NCI-H1436 (cell line): ENCODE results near the gene PTPN20.

Experiments used
- DNase-seq: peaks from one replicate; lab custom pipeline; 2025; lab: John Stamatoyannopoulos, UW

Gene PTPN20

DNA sequence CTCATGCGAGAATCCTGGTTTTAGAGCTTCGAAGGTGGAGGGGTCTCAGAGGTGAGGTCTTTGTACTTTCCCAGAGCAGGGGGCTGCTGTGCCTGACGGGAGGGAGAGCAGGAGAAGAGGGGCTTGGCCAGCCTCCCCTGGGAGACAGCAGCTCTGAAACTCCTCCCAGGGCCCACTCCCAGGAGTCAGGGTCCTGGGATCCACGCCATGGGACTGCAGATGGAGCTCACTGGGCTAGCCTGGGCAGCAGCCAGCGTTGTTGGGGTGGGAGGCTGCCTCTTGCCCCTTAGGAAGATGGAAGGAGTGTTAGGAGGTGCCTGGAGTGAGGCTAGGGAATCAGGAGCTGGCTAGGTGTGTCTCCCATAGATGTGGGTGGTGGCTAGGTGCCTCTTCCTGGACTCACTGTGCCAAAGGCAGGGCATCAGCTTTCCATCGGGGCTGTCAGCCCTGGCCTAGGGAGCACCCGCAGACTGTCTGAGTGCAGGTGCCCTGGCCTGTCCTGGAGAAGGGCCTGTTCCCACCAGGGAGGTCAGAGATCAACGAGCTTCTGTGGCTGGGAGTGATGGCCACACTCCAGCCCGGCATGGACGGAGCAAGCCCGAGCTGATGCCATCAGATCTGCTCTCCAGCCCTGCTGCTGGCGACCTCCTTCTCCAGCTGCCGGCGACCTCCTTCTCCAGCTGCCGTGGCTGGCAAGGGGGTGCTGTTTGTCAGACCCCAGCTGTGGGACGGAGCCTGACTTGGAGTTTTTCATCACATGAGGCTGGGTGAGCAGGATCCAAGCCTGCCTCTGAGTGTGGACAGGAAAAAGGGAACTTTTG is 111.3 kb downstream of the PTPN20 start:
- DNase-seq = no peak

DNA sequence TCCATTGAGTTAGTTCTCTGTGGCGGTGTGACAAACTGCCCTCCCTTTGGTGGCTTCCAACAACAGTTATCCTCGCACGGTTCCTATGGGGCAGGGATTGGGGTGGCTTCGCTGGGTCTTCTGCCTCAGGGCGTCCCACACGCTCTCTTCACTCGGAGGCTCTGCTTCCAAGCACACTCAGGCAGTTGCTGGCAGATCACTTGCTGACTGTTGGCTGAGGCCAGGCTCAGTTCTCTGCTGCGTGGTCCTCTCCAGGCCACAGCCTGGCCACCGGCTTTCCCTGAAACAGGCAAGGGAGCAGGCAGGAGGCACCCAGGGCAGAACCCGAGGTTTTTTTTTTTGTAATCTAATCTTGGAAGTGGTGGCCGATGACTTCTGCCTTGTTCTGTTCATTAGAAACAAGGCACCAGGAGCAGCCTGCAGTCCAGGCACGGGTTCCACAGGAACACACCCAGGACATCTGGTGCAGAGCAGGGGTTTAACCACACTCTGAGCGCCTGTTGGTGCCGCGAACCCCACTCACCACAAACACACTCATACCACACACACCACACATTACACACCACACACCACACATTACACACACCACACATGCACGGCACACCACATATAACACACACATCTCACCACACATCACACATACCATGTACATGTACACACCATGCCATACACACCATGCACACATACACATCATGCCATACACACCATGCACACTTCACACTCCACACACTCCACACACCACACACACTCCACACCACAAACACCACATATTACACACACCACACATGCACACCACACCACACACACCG is 112.2 kb downstream of the PTPN20 start:
- DNase-seq = no peak

DNA sequence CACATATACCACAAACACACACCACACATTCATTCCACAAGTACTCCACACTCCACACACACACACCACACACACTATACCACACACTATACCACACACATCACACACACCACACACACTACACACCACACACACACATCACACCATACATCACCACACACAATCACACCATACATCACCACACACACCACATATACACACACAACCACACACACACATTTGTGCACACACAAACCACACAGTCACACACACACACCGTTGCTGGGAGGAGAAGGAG is 112.8 kb downstream of the PTPN20 start:
- no peak for DNase-seq

DNA sequence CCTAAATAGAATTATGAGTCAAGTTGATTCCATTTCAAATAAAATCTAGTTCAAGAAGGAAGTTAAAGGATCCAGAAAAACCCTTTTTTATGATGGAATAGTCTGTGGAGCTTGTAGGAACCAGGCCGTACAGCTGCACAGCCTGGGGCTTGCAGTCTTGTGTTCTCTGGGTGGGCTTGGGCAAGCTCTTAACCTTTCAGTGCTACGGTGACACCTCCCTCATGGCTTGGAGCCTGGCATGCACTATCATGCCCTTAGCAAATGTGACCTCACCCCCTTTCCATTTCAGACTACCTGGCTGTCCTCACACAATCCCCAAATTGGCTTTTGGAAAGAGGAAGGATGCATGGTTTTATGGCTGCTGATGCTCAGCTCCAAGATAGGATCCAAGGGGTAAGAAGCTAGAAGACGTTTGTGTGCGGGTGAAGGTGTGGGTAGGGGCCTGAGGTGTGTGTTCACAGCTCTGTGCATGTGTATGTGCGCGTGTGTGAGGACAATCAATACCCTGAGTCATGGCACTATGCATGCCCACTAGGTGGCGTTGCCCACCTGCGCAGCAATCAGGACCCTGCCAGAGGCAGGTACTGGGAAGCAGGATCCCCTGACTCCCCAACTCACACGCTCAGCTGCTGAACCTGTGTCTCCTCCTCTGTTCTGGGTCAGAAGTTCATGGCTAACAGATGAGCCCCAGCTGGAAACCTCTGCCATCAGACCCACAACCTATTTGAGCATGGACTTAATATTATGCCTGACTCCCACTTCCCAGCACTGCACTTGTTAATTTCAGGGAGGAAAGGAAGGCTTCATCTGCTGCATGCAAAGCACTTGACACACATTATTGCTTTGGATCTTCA is 113.4 kb downstream of the PTPN20 start:
- peak; percentile 43 for DNase-seq

DNA sequence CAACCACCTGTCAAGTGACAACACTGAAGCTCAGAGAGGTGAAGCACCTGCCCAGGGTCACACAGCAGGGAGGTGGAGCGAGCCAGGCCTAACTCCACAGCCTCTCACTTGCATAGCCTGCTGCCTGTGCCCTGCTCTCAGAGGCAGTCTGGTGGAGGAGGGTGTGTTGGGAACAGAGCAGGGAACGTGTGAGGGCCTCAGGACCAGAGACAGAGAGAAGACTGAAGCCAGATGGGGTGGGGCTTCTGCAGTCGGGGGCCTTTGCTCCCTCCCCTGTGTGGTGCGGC is 114.0 kb downstream of the PTPN20 start:
- no peak for DNase-seq

DNA sequence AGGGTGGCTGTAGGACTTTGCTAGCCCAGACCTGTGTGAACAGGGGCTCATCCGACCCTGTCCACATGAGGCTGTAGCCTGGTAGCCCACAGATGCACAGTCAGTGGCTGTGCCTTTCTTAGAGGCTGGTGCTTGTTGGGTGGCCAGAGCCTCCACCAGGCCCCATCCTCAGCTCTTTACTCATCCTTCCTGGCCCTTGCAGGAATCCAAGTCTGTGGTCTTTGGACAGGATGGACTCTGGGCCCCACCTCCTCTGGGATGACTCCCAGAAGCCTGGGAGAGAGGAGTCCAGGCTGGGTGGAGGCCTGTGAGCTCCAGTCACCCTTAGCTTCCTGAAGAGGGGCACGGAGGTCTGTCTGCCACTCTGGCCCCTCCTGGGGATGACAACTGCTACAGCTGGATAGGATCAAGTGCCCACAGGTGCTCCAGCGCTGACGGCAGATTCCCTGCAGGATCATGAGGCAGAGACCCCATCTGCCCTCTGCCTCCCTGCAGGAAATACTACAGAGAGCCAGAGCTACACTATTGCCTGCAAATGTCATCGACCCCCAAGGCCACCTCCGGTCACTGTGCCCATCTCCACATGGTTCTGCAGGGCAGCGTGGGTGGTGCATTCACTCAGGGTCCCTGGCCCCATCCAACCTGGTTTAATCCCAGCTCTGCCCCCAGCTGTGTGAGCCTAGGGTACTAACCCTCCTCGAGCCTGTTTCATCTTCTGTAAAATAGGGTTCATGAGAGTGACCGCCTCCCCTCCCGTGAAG is 114.5 kb downstream of the PTPN20 start:
- DNase-seq = no peak

DNA sequence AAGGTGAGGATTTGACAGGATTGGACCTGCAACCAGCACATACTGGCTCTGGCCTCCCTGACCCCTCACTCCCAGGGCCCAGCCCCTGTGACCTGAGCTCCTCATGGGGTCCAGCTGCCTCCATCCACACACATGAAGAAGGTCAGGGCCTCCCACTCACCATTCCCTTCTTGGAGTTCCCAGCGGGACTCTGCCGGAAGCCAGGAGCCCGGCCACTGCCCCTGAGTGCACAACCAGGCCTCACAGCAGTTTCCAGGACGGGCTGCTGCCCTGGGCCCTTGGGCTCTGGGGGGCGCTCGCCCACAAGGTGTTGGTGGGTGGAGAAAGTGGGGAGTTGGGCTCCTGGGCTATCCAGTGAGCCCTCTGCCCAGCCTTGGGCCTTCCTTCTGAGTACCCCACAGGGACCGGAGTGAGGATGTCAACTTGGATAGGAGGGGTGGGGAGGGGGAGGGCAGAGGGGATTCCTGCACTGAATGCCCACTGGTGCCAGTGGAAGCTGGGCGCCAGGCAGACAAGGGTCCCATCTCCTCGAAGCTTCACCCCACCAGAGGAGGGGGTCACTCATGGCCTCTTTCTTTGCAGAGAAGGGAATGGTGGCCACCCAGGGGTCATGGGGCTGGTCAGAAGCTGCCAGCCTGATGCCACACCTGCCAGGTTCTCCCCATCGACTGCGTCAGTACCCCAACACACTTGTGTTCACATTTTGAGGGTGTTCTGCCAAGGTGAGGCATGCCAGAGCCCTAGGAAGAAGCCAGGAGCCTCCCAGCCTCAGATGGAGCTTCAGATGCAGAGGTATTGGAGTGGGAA is 115.3 kb downstream of the PTPN20 start:
- no peak for DNase-seq

DNA sequence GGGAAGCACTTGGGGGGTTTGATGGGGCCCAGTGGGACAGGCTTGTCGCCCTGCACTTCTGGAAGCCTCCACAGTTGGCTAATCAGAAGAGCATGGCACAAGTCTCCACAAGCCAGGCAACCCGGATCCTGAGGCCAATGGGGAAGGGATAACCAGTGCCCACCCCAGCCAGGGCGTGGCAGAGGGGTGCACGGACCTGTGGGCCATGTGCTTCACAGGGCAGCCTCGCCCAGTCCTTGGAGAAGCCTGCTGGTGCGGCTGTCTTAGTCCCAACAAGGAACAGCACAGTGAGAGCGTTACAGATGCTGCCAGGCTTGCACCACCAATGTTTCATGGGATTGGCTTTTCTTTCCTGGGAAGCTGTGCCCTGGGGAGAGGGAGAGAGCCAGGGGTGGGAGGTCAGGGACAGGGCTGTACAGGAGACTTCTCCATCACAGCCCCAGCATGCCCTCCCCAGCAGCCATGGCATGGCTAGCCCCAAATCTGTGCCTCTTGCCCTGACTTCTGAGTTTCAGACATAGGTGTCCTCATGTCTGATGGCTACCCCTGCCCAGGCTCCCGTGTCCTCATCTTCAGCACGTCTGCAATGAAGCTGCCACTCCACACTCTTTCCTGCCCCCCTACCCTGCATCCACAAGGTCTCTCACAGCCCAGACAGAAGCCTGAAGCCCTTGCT is 116.0 kb downstream of the PTPN20 start:
- DNase-seq = no peak

DNA sequence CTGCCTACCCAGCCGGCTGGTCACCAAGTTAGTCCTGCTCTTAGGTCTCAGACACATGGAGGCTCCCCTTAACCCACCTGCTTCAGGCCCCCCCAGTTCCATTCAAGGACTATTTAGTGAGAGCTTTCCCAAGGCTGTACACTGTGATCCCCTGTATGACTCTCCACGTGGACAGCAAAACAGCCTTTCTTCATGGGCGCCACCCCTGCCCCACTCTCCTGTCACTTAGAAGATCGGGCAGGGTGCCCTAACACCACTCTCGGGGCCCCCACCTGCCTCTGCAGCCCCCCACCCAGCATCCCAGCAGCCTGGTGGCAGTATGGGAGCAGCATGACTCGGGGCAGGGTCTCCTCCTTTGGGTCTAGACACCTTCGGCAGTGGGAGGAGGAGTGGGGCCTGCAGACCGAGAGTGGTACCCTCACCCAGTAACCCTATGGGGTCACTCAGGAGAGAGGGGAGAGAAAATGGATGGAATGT is 116.6 kb downstream of the PTPN20 start:
- DNase-seq = no peak

DNA sequence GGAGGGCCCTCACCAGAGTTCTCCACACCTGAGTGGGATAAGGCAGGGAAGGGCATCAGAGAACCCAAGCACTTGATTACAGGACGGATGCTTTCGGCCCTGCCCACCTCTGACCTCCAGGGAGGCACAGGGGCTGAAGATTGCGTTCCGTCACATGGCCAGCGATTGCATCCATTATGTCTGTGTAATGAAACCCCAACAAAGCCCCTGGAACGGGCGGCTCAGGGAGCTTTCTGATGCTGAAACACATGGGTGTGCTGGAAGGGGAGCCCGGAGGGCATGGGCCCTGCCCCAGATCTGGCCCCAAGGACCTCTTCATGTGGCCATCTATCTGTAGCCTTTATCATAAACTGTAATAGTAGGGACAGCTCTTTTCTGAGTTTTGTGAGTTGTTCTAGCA is 117.2 kb downstream of the PTPN20 start:
- DNase-seq = no peak

DNA sequence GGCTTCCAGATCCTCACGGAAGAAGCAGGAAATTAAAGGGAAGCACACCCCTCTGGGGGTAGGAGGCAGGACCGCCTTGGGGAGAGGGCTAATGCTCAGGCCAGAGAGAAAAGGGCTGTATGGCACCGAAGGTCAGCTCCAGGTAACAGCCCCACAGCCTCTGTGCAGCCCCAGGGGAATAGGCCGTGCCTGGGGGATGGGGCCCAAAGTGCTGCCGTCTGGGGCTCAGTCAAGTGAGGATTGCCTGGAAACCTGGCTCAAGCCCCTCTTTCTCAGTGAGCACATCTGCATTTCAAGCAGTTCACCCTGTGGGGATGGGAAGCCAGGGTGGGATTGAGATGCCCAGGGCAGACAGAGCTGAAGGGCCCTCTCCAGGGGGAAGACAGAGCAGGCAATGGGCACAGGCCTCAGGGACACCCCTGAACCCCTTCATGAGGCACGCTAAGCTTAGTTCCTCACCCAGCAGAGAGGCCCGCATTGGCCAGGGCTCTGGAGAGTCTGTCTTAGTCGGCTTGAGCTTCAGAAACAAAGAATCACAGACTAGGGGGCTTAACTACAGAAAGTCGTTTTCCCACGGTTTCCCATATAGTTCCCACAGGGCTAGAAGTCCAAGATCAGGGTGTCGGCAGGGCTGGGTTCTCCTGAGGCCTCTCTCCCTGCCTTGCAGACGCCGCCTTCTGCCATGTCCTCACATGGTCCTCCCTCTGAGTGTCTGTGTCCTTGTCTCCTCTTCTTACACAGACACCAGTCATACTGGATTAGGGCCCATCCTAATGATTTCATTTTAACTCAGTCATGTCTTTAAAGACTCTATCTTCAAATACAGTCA is 118.2 kb downstream of the PTPN20 start:
- no peak for DNase-seq

DNA sequence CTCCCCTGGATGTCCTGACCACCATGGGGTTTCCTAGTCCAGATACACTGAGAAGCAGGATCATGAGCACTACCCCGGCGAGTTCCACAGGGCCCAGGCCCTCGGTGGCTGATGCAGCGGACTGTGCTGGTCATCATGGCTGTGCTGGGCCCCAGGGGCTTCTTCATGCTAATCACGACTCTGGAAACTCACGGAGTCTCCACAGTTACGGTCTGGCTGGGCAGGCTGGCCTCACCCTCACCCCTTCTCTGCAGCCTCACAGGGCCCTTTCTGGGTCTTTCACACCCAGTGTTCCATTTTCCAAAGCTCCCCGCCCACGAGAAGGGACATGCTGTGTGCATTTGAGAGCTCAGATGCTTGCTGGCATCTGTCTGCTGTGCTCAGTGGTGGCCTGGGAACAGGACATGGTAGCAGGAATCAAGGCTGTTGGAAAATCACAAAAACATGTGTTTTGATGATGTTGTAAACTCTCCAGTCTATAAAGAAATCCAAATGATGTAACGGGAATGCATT is 119.0 kb downstream of the PTPN20 start:
- no peak for DNase-seq

DNA sequence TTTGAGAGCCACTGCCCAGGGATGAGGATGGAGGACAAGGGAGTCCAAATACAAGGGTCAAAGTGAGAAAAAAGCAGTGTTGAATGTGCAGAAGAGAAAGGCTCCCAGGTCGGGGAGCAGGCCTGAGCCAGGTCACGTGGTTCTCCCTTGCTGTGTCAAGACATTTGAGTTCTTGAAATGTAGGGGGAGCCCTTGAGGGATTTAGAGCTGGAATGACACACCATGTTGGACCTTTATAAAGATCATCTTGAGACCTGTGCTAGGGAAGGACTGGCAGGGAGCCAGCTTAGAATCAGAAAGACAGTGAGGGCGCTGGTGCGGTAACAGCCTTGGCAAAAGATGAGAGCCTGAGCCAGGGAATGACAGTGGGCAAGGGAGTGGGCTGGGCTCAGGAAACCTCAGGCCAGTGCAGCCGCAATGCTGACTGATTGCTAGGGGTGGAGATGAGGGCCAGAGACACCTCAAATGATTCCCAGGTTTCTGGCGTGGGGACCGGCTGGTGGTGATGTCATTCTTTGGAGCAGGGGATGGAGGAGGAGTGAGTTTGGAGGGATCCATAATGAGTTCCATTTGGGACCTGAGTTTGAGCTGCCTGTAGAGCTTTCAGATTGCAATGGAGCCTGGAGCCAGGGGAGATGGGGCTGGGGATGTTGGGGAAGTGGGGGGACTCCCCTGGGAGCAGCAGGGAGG is 120.1 kb downstream of the PTPN20 start:
- DNase-seq = no peak

DNA sequence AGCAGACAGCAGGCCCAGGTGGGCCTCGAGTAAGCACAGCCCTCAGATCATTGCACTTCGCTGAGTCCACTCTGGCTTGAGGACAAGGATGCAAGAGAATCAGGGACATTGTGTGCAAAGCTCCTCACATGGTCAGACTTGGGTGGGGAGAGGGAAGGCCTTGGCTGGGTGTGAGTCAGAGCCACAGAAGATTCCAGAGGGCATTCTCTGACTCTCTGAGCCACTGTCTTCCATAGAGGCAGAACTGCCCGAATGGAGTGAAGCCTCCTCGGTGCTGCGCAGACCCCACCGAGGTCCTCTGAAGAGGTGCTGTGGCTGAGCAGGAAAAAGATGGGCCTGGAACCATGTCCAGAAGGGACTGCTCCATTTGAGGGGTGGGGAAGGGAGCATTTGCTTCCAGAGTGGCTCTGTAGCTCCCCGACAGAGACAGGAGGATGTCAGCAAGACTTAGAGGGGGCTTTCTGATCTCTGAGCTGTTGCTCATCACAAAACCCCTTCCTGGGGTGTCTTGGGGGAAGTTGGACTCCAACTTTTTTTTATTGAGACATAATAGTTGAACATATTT is 120.8 kb downstream of the PTPN20 start:
- no peak for DNase-seq

DNA sequence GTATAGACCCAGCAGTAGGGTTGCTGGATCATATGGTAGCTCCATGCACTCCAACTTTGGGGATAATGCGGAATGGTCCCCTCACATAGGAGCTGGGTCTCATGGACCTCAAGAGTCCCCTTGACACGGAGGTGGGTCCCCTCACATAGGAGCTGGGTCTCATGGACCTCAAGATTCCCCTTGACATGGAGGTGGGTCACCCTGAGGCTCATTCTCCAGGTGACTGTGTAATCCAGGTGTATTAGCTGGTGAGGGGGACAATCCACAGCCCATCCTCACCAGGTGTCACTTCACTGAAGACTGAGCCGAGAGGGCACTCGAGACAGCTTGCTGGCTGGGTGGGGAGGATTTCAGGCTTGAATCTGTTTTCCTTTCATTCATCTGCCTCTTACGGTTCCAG is 121.9 kb downstream of the PTPN20 start:
- no peak for DNase-seq

DNA sequence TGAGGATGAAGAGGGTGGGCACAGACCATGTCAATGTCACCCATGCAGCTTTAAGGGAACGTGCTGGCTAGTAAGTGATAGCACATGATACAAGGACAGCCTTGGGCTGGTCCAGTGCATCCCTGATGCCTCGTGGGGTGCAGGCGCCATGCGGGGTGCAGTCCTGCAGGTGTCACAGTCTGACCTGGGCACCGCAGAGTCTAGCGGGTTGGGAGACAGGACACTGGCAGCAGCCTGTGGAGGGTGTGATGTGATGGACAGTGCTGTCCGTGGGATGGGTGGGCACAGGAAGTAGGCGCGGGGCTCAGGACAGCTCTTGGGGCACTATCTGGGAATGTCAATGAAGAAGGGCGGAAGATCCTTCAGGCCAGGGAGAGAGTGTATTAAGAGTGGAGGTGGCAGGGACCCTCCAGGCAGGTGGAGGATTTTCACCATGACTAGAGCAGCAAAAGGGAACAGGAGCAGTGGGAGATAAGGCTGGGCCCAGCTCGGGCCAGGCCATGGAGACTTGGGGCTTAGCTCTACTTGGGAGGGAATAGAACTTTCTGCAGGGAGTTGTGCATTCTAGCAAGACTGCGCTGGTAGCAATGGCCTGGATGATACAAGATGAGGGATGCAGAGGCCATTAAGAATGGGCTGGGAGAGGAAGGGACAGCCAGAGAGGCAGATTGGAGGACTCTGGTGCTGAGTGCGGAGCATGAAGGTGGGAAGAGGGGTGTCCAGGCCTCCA is 122.5 kb downstream of the PTPN20 start:
- no peak for DNase-seq

DNA sequence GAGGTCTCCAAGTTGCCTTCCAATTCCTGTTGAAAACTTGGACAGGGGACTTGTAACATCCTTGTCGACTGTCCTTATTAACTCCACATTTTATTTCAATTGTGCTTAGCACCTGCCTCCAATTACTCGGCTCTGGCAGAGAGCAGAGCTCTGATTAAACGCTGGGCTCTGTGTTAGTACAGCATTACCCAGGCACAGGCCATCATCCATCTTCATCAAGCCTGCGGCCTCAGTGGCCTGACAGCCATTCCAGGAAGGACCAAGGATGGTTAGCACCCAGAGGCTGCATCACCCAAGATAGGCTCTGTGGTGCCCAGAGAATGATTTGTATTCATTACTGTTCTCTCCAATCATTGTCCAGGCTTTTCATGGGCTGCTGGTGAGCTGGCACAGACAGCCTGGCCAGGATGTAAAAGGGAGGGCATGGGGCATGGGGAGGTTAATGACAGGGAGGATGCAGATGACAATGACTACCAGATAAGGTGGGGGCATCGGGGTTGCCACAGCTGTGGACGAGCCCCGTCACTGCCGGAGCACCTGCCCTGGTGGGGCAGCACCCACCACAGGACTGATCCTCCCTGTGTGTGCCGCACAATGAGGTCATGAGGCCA is 123.3 kb downstream of the PTPN20 start:
- no peak for DNase-seq
